Activated CD4-positive, alpha-beta memory T cell treated with anti-CD3 and anti-CD28 coated beads, Interleukin-2, amount 10 ng/mL, durations not matched to agents 7 days and 5 days (primary cell): ENCODE results near the gene PRELID3B. TPM values are rescaled to one million over a fixed set of nuclear protein-coding genes. Genes with fewer than 3 reads are reported as not detected.

Source experiments
- CTCF ChIA-PET: fragments of 350-600 bp; sonication (Branson Sonifier 250); formaldehyde crosslinking; loops from one replicate; lab custom pipeline; 2021; ENCODE audit warnings: antibody characterized with exemption, inconsistent platforms; lab: Charles Lee
- POLR2A ChIA-PET: fragments of 350-600 bp; sonication (Branson Sonifier 250); formaldehyde crosslinking; loops from one replicate; lab custom pipeline; 2021; ENCODE audit warnings: antibody characterized with exemption; lab: Charles Lee
- DNase-seq: peaks from one replicate; pipeline ENCODE4 v3.0.0-alpha.2; 2020
- H3K27ac Mint-ChIP-seq: one replicate; pipeline ENCODE4 v1.8.0; 2021; ENCODE audit warnings: mild to moderate bottlenecking, mixed read lengths
- H3K27me3 Mint-ChIP-seq: one replicate; pipeline ENCODE4 v1.8.0; 2021; ENCODE audit warnings: mixed read lengths
- H3K36me3 Mint-ChIP-seq: one replicate; pipeline ENCODE4 v1.8.0; 2021; ENCODE audit warnings: low read depth, mixed read lengths
- H3K4me1 Mint-ChIP-seq: one replicate; pipeline ENCODE4 v1.8.0; 2021; ENCODE audit warnings: mixed read lengths
- H3K4me3 Mint-ChIP-seq: one replicate; pipeline ENCODE4 v1.8.0; 2021; ENCODE audit warnings: mild to moderate bottlenecking, mixed read lengths
- H3K9me3 Mint-ChIP-seq: one replicate; pipeline ENCODE4 v1.8.0; 2021; ENCODE audit warnings: mixed read lengths
- total RNA-seq, 2 experiments: library from RNA; stranded (reverse); gene quantifications; one replicate each; pipeline ENCODE4 v1.2.3, GENCODE V29; 2021

PRELID3B gene
- total RNA-seq, 2 experiments from 2014 or later, result 88.6 to 88.7 TPM

DNA sequence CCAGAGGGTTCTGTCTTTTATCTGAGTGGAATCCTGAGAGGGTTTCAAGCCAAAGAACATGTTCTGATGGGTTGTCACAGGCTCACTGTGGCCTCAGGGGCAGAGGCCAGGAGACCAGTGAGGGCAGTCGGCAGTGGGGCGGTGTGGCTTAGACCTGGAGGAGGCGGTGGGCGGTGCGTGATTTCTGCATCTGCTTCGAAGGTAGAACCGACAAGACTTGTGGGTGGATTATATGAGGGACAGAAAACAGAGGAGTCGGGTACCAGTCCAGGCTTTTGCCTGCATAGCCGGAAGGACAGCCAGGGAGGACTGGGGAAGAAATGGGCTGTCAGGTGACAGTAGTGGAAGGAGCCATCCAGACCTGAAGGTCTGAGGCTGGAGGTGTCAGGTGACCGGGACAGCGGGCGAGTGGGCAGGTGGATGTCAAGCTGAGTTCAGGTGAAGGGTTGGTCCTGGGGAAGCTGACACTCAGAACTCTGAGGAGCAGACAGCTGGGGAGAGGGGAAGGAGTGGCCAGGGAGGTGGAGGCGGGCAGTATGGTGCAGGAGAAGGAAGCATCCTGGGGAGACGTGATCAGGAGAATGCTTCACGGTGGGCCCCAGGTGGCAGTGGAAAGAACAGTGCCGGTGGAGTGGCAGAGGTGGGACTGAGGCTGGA, 38.6 kb downstream of the PRELID3B start:
- H3K4me3 Mint-ChIP-seq, result peak overlapping the region; percentile 36
- ChIA-PET POLR2A (interaction anchor here (0.8 to 2.0 kb wide), 2 partner anchors 9 to 21 kb away, joined by 3 to 7 read pairs; no protein-coding TSS in a partner anchor), CTCF (no interaction called here)
- DNase-seq, result no peak
- H3K27me3 Mint-ChIP-seq, result no peaks in the 10 kb centered on the region
- H3K9me3 Mint-ChIP-seq, result no peaks in the 10 kb centered on the region
- H3K4me1 Mint-ChIP-seq, result peaks cover 41% of the 10 kb centered on the region
- H3K27ac Mint-ChIP-seq, result peak overlapping the region; percentile 88
- H3K36me3 Mint-ChIP-seq, result peaks cover 26% of the 10 kb centered on the region

DNA sequence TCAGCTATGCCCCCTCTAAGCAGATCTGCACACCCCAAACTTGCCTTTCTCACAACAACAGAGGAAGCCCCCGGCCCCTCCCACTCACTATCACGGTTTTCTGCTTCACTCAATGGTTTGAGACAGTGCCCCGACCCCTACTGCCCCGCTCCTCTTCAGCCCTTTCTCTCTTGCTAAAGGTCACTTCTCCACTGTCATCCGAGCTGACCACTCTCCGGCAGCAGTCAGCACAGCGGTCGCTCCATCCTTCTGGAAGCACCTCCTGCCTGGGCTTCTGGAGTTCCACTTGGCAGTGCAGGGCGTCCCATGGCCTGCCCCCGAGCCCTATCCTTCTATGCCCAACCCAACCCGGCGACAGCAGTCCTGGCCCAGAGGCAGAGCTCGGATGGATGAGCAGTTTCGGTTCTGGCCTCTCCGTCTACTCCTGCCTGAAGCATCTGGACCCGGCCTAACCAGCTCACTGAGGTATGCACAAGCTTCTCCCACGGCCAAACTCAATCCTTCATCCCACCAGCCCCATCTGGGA, 39.6 kb downstream of the PRELID3B start:
- H3K9me3 Mint-ChIP-seq, result no peaks in the 10 kb centered on the region
- H3K4me3 Mint-ChIP-seq, result no peak overlapping the region
- ChIA-PET POLR2A (interaction anchor here (0.8 kb wide), 1 partner anchor 29 kb away, joined by 3 read pairs; the partner anchor contains the start of gene ATP5F1E), CTCF (no interaction called here)
- H3K4me1 Mint-ChIP-seq, result peaks cover 41% of the 10 kb centered on the region
- H3K27ac Mint-ChIP-seq, result no peak overlapping the region
- DNase-seq, result no peak
- H3K27me3 Mint-ChIP-seq, result no peaks in the 10 kb centered on the region
- peaks cover 32% of the 10 kb centered on the region for H3K36me3 Mint-ChIP-seq

DNA sequence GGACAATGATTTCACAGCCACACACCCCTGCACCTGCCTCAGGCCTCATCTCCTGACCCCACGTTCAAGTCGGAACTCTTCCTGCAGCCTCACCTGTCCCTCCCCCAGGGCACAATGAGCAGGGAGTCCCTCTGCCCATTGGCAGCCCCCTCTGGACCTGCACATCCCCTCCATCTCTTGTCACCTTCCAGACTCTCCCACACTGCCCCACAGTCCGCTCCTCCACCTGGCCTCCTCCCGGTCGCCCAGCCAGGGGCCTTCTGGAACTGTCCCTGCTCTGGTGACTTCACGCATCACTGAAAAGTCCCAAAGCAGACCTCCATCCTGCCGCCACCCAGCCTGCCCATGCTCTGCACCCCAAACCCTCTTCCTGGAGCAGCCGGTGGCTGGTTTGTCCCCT, 40.2 kb downstream of the PRELID3B start:
- ChIA-PET POLR2A (interaction anchor here (0.8 kb wide), 1 partner anchor 30 kb away, joined by 3 read pairs; the partner anchor contains the start of gene ATP5F1E), CTCF (no interaction called here)
- no peak for DNase-seq
- no peak overlapping the region for H3K27ac Mint-ChIP-seq
- H3K27me3 Mint-ChIP-seq, result no peaks in the 10 kb centered on the region
- H3K36me3 Mint-ChIP-seq, result peaks cover 37% of the 10 kb centered on the region
- no peaks in the 10 kb centered on the region for H3K9me3 Mint-ChIP-seq
- H3K4me1 Mint-ChIP-seq, result peaks cover 40% of the 10 kb centered on the region
- no peak overlapping the region for H3K4me3 Mint-ChIP-seq

DNA sequence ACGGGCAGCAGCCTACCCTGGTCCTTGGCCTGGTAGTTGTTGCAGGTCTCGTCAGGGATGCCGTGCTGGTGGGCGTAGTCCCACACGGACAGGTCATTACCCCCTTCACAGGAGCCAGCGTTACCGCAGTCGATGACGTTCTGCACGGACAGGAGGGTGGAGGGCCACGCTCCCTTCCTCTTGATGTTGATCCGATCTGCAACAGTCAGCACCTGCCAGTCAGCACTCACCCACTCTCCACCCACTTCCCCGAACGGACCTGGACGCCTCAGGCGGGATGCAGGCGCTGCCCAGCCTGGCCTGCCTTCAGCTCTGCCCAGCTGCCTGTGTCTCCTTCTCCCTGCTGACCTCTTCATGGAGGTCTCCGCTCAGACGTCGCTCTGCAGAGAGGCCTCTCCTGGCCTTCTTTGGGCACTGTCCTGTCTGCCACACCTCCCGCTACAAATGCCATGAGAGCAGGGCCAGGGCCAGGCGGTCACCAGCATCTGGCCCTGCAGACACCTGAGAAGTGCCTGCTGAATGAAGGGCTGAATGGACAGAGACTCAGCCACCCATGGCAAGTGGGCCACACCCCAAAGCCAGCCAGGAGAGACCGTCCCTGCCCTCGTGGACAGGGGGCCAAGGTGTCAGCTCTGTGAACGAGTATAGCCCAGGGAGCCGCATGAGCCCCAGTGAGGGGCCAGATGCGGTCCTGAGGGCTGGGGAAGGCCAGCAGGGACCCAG, 41.0 kb downstream of the PRELID3B start:
- CTCF ChIA-PET, result interaction anchor here (0.5 kb wide), 1 partner anchor 1574 kb away, joined by 3 read pairs; no protein-coding TSS in a partner anchor
- DNase-seq, result no peak
- Mint-ChIP-seq H3K27ac (no peak overlapping the region), H3K27me3 (no peaks in the 10 kb centered on the region), H3K9me3 (no peaks in the 10 kb centered on the region), H3K36me3 (peaks cover 44% of the 10 kb centered on the region), H3K4me1 (peaks cover 40% of the 10 kb centered on the region), H3K4me3 (no peak overlapping the region)
- POLR2A ChIA-PET, result no interaction called here

DNA sequence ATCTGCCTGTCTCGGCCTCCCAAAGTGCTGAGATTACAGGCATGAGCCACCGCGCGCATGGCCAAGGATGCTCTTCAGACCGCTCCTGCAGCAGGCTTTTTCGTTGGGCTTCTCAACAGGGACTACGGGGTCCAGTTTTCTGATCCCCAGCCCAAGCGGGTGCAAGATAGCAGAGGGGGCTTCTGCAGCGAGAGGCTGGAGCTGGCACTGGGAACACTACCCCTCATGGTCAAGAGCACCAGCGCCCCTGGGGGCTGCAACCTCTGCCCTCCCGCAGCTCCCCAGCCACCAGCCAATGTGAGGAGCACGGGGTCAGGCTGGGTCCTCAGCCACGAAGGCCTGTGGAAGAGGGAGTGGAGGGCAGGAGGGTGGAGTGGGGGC, 41.5 kb downstream of the PRELID3B start:
- Mint-ChIP-seq H3K4me1 (peaks cover 37% of the 10 kb centered on the region), H3K9me3 (no peaks in the 10 kb centered on the region), H3K27me3 (no peaks in the 10 kb centered on the region), H3K4me3 (no peak overlapping the region), H3K36me3 (peaks cover 49% of the 10 kb centered on the region), H3K27ac (no peak overlapping the region)
- ChIA-PET CTCF (interaction anchor here (0.5 to 0.7 kb wide), 2 partner anchors 1308 to 1573 kb away, joined by 3 read pairs; no protein-coding TSS in a partner anchor), POLR2A (no interaction called here)
- DNase-seq, result no peak

DNA sequence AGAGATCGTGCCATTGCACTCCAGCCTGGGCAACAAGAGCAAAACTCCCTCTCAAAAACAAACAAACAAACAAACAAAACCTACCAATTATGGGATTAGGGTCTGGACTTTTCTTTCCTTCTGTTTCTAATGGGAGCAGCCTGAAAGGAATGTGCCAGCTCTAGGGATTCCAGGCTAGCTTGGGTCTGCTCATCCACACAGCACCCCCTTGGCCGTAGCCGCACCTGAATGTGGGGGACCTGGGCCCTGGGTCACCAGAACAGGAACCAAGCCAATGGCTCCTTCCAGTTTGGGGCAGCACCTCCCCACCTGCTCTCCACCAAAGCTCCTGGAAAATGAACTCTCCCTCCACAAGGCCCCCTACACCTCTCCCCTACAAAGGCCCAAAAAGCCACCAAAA, 42.3 kb downstream of the PRELID3B start:
- H3K4me1 Mint-ChIP-seq, result peaks cover 31% of the 10 kb centered on the region
- ChIA-PET POLR2A (interaction anchor here (0.6 kb wide), 1 partner anchor 29 kb away, joined by 3 read pairs; no protein-coding TSS in a partner anchor), CTCF (no interaction called here)
- H3K27me3 Mint-ChIP-seq, result no peaks in the 10 kb centered on the region
- peaks cover 56% of the 10 kb centered on the region for H3K36me3 Mint-ChIP-seq
- no peak for DNase-seq
- H3K9me3 Mint-ChIP-seq, result no peaks in the 10 kb centered on the region
- H3K4me3 Mint-ChIP-seq, result no peak overlapping the region
- H3K27ac Mint-ChIP-seq, result no peak overlapping the region

DNA sequence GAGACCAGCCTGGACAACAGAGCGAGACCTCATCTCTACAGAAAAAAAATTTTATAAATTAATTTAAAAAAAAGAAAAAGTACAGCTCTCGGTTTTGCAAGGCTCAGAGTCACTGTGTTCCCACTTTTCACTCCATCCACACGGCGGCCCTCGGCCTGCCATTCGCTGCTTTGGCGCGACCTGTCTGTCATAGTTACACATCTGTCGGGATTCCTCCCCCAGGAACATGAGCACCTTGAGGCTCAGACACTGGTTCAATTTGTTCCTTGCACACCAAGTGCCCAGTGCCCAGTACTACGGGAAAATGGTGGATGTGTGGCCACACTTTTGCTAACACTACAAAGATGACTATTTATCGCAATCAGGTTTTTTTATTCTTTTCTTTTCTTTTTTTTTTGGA, 43.9 kb downstream of the PRELID3B start:
- ChIA-PET POLR2A (no interaction called here), CTCF (no interaction called here)
- Mint-ChIP-seq H3K27me3 (no peaks in the 10 kb centered on the region), H3K36me3 (peaks cover 65% of the 10 kb centered on the region), H3K4me3 (no peak overlapping the region), H3K4me1 (peaks cover 17% of the 10 kb centered on the region), H3K9me3 (no peaks in the 10 kb centered on the region), H3K27ac (no peak overlapping the region)
- no peak for DNase-seq

DNA sequence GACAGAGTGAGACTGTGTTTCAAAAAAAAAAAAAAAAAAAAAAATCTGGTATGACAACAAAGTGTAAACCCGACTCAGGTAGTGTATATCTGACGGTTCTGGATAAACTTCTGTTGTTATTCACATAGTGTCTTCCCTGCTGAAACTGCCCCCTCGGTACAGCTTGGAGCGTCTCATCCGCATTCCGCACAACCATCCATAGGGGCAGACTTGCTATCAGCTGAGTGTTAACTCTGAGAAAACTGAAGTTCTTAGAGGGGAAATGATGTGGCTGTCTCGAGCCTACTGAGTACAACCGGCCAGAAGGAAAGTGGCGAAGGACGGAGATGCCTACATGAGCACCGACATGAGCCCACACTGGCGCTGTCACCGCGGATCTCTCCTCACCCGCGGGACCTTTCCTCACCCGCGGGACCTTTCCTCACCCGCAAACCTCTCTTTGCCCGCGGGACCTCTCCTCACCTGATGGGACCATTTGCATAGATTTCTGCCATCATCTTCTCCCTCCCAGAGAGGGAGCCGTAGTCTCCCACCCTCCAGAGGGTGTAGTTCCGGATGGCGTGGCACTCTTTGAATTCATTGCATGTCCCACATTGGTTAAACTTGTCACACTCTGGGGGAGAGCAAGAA, 45.3 kb downstream of the PRELID3B start:
- ChIA-PET POLR2A (no interaction called here), CTCF (no interaction called here)
- H3K36me3 Mint-ChIP-seq, result peaks cover 68% of the 10 kb centered on the region
- no peak for DNase-seq
- peaks cover 7% of the 10 kb centered on the region for H3K4me1 Mint-ChIP-seq
- H3K4me3 Mint-ChIP-seq, result no peak overlapping the region
- no peaks in the 10 kb centered on the region for H3K27me3 Mint-ChIP-seq
- H3K9me3 Mint-ChIP-seq, result no peaks in the 10 kb centered on the region
- no peak overlapping the region for H3K27ac Mint-ChIP-seq

DNA sequence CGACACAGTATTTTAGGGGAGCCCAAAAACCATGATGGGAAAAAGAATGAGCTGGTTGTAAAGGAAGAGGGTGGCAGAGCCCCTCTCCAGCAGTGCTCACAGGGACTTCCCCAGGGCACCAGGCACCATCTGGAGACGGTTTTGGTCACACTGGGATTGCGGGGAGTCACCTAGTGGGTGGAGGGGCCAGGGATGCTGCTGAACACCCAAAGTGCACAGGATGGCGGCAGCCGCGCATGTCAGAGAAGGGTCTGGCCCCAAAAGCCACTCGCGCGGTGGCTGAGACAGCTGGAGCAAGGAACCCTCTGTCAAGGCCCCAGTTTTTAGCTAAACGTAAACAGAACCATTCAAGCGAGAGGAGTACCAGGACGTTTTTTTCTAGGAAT, 46.4 kb downstream of the PRELID3B start:
- Mint-ChIP-seq H3K27me3 (no peaks in the 10 kb centered on the region), H3K27ac (no peak overlapping the region), H3K4me3 (no peak overlapping the region), H3K4me1 (peaks cover 6% of the 10 kb centered on the region), H3K9me3 (no peaks in the 10 kb centered on the region), H3K36me3 (peaks cover 68% of the 10 kb centered on the region)
- POLR2A ChIA-PET, result no interaction called here
- CTCF ChIA-PET, result no interaction called here
- no peak for DNase-seq

DNA sequence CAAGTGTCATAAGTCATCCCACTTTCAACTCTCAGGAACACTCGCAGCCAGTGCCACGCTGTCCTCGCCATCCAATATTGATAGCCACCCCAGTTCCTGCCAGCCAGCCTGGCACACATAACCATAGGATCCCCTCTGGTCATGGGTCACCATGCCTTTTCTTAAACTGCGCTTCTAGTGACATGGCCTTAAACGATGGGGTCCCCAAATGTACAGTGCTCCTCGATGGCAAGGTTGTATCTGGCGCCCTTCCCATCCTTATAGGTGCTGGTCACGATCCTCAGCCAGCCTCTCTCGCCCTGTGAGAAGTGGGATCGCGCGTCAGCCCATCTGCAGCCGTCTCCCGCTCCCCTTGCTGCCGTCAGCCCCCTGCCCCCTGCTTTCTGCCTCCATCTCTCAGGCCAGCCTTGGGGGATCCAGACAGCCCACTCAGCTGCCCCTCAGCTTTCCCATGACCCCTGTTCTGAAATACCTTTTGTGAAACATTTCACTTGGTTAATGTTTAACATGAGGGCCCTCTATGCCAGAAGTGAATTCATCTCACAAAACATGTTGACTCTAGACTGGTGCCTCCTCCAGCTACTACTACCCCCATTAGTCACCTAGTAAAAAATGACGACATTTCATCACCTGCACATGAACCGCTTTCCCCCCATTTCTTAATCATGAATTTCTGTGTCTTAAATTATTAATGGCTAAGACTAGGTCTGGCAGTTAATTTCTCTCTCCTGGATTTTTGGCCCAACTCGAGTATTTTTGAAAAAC, 46.9 kb downstream of the PRELID3B start:
- Mint-ChIP-seq H3K27me3 (no peaks in the 10 kb centered on the region), H3K4me3 (no peak overlapping the region), H3K4me1 (peaks cover 6% of the 10 kb centered on the region), H3K27ac (no peak overlapping the region), H3K9me3 (no peaks in the 10 kb centered on the region), H3K36me3 (peaks cover 68% of the 10 kb centered on the region)
- no peak for DNase-seq
- POLR2A ChIA-PET, result interaction anchor here (1.4 kb wide), 1 partner anchor 9 kb away, joined by 7 read pairs; no protein-coding TSS in a partner anchor
- CTCF ChIA-PET, result no interaction called here

DNA sequence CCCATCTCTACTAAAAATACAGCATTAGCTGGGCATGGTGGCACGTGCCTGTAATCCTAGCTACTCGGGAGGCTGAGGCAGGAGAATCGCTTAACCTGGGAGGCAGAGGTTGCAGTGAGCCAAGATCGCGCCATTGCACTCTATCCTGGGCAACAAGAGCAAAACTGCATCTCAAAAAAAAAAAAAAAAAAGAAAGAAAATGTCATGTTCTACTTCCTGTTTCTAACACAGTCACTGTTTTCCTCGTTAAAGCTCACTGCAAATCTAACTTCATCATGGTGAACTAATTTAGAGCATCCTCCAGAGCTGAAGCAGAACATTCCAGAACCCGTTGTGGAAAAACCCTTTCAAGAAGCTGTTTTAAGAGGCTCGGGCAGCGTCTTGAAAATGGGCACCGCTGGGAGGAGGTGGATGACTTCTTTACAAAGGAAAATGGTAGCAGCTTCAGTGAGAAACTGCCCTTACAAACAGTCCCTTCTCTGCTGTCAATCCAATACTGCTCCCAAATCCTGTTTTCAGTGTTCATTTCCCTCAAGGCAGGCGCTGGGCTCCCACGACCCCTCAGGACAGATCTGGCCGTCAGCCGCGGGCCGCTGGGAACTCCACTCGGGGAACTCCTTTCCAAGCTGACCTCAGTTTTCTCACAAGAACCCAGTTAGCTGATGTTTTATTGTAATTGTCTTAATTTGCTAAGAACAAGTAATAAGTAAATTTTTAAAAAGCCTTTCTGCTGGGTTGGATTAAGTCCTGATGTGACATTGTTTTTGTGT, 48.0 kb downstream of the PRELID3B start:
- ChIA-PET CTCF (interaction anchor here (1.0 kb wide), 1 partner anchor 124 kb away, joined by 3 read pairs; no protein-coding TSS in a partner anchor), POLR2A (interaction anchor here (0.6 to 1.5 kb wide), 5 partner anchors 10 to 80 kb away, joined by 3 to 7 read pairs (median 3); no protein-coding TSS in a partner anchor)
- no peak for DNase-seq
- Mint-ChIP-seq H3K27ac (peak overlapping the region; percentile 49), H3K27me3 (no peaks in the 10 kb centered on the region), H3K4me3 (no peak overlapping the region), H3K9me3 (no peaks in the 10 kb centered on the region), H3K4me1 (peaks cover 6% of the 10 kb centered on the region), H3K36me3 (peaks cover 73% of the 10 kb centered on the region)
